ENCODE results near the gene ANO3. TPM values are rescaled to one million over a fixed set of nuclear protein-coding genes. Genes with fewer than 3 reads are reported as not detected.

Gene ANO3
- total RNA-seq, 1 experiment from 2014 or later: not detected

GRCh38 chr11:26665946-26666345 lies 334.0 kb downstream of the ANO3 start:
- POLR2A ChIA-PET (ENCODE audit: unreplicated experiment): no interaction called here
- no peak for DNase-seq
- intact Hi-C loops (cut with micrococcal nuclease; ENCODE audit: unreplicated experiment): no loop called here

GRCh38 chr11:26675233-26675928 lies 343.5 kb downstream of the ANO3 start:
- no peak overlapping the region for H2AFZ ChIP-seq
- no peak overlapping the region for H3K27ac ChIP-seq
- intact Hi-C loops (cut with micrococcal nuclease; ENCODE audit: unreplicated experiment): no loop called here
- H3K27me3 ChIP-seq (ENCODE audit: insufficient read depth, low read depth): no peaks in the 10 kb centered on the region
- H3F3A ChIP-seq (ENCODE audit: insufficient read depth, low read depth): no peaks in the 10 kb centered on the region
- no peak for TF ChIP-seq EZH2 (IDR thresholded peaks at IDR 0.05; ENCODE audit: low read depth)
- no peak for TF ChIP-seq CTCF (conservative IDR thresholded peaks at IDR 0.05)
- no peaks in the 10 kb centered on the region for H3K9me3 ChIP-seq (ENCODE audit: insufficient read depth, low read depth)
- no peak overlapping the region for H3K4me2 ChIP-seq
- no peaks in the 10 kb centered on the region for H3K9me2 ChIP-seq (ENCODE audit: insufficient read depth)
- H3K4me1 ChIP-seq (replicated peaks; ENCODE audit: insufficient read depth): no peaks in the 10 kb centered on the region
- H3K79me2 ChIP-seq (ENCODE audit: low read depth): no peaks in the 10 kb centered on the region
- H3K36me3 ChIP-seq (ENCODE audit: low read depth): no peaks in the 10 kb centered on the region
- no peak for DNase-seq
- H4K20me1 ChIP-seq (ENCODE audit: insufficient read depth): no peaks in the 10 kb centered on the region
- ChIA-PET POLR2A (ENCODE audit: unreplicated experiment) (no interaction called here), CTCF (no interaction called here)
- H3K4me3 ChIP-seq: no peak overlapping the region
- BruUV-seq (replicated peaks): no TSS peak

More at GRCh38 chr11:26665946-26666345, 334.0 kb downstream of the ANO3 start:
- Histone ChIP-seq H3F3A (ENCODE audit: insufficient read depth, low read depth) (no peaks in the 10 kb centered on the region), H3K4me3 (no peak overlapping the region), H3K9me2 (ENCODE audit: insufficient read depth) (no peaks in the 10 kb centered on the region), H3K27ac (no peak overlapping the region), H3K4me1 (replicated peaks; ENCODE audit: insufficient read depth) (no peaks in the 10 kb centered on the region), H3K27me3 (ENCODE audit: insufficient read depth, low read depth) (no peaks in the 10 kb centered on the region), H2AFZ (no peak overlapping the region), H3K36me3 (ENCODE audit: low read depth) (no peaks in the 10 kb centered on the region), H3K79me2 (ENCODE audit: low read depth) (no peaks in the 10 kb centered on the region), H3K9me3 (ENCODE audit: insufficient read depth, low read depth) (no peaks in the 10 kb centered on the region), H4K20me1 (ENCODE audit: insufficient read depth) (no peaks in the 10 kb centered on the region), H3K4me2 (no peak overlapping the region)
- TF ChIP-seq CTCF (conservative IDR thresholded peaks at IDR 0.05) (no peak), EZH2 (IDR thresholded peaks at IDR 0.05; ENCODE audit: low read depth) (no peak)
- CTCF ChIA-PET: no interaction called here
- BruUV-seq (replicated peaks): no TSS peak

DNA sequence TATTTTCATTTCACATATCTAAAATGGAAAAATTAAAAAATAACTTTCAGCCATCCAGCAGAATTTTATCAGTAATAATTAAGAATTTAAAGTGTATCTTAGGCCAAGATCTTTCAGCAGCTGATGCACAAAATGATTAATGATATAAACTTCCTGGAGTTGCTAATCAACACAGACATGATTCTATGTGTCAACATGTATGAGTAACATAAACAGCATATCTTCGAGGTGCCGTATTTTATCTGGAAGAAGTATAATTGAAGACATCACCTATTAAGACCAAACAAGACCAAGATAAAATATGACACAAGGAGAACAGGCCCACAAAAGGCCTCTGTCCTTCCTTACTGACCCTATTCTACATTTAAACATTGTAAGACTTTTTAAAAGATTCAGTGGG lies 344.7 kb downstream of the ANO3 start:
- no peak overlapping the region for H3K27ac ChIP-seq
- no peak overlapping the region for H2AFZ ChIP-seq
- no peaks in the 10 kb centered on the region for H3K4me1 ChIP-seq (replicated peaks; ENCODE audit: insufficient read depth)
- ChIA-PET CTCF (no interaction called here), POLR2A (ENCODE audit: unreplicated experiment) (no interaction called here)
- H3K9me3 ChIP-seq (ENCODE audit: insufficient read depth, low read depth): no peaks in the 10 kb centered on the region
- no peak overlapping the region for H3K4me3 ChIP-seq
- no peak for DNase-seq
- no peaks in the 10 kb centered on the region for H3F3A ChIP-seq (ENCODE audit: insufficient read depth, low read depth)
- no peaks in the 10 kb centered on the region for H3K36me3 ChIP-seq (ENCODE audit: low read depth)
- no peaks in the 10 kb centered on the region for H3K79me2 ChIP-seq (ENCODE audit: low read depth)
- no peak for TF ChIP-seq CTCF (conservative IDR thresholded peaks at IDR 0.05)
- TF ChIP-seq EZH2 (IDR thresholded peaks at IDR 0.05; ENCODE audit: low read depth): no peak
- H3K27me3 ChIP-seq (ENCODE audit: insufficient read depth, low read depth): no peaks in the 10 kb centered on the region
- H3K4me2 ChIP-seq: no peak overlapping the region
- H4K20me1 ChIP-seq (ENCODE audit: insufficient read depth): no peaks in the 10 kb centered on the region
- intact Hi-C loops (cut with micrococcal nuclease; ENCODE audit: unreplicated experiment): loop anchor here (1.0 kb wide), 1 partner anchor 120 kb away; no protein-coding TSS in a partner anchor
- no TSS peak for BruUV-seq (replicated peaks)
- no peaks in the 10 kb centered on the region for H3K9me2 ChIP-seq (ENCODE audit: insufficient read depth)

Data from PC-9 (cell line).